H9 (cell line): ENCODE data around the gene LAMP1. TPM values are rescaled to one million over a fixed set of nuclear protein-coding genes. Genes with fewer than 3 reads are reported as not detected.

Source experiments
- DNase-seq: peaks from one replicate; pipeline ENCODE4 v3.0.0-alpha.2; 2017
- H2AFZ ChIP-seq: one replicate; pipeline ENCODE4 v1.6.1; 2013; ENCODE audit warnings: mild to moderate bottlenecking, low read length, control low read depth, moderate library complexity
- H2AK5ac ChIP-seq: 2 replicates; pipeline ENCODE4 v1.6.1; 2013; ENCODE audit warnings: low read length, control low read depth, mixed read lengths; ENCODE audit not compliant: insufficient read length
- H2BK120ac ChIP-seq: one replicate; pipeline ENCODE4 v1.6.1; 2013; ENCODE audit warnings: low read depth, mild to moderate bottlenecking, low read length, control low read depth, inconsistent platforms; ENCODE audit not compliant: poor library complexity, severe bottlenecking
- H2BK12ac ChIP-seq: 2 replicates; pipeline ENCODE4 v1.6.1; 2013; ENCODE audit warnings: low read length, control low read depth, mixed read lengths, low read depth; ENCODE audit not compliant: insufficient read length
- H2BK15ac ChIP-seq: 2 replicates; pipeline ENCODE4 v1.6.1; 2013; ENCODE audit warnings: low read depth, low read length, control low read depth
- H2BK20ac ChIP-seq: one replicate; pipeline ENCODE4 v1.6.1; 2013; ENCODE audit warnings: low read depth, mild to moderate bottlenecking, low read length, control low read depth, inconsistent platforms; ENCODE audit not compliant: poor library complexity, severe bottlenecking
- H2BK5ac ChIP-seq: 2 replicates; pipeline ENCODE4 v1.6.1; 2013; ENCODE audit warnings: low read length, control low read depth, mixed read lengths; ENCODE audit not compliant: insufficient read length
- H3K14ac ChIP-seq: 2 replicates; pipeline ENCODE4 v1.6.1; 2013; ENCODE audit warnings: low read length, control low read depth; ENCODE audit not compliant: insufficient read depth
- H3K18ac ChIP-seq: 2 replicates; pipeline ENCODE4 v1.6.1; 2013; ENCODE audit warnings: low read depth, mild to moderate bottlenecking, mixed read lengths, low read length, control low read depth; ENCODE audit not compliant: insufficient read length
- H3K23ac ChIP-seq: 2 replicates; pipeline ENCODE4 v1.6.1; 2013; ENCODE audit warnings: low read length, control low read depth, mixed read lengths, low read depth; ENCODE audit not compliant: insufficient read length
- H3K23me2 ChIP-seq: 2 replicates; pipeline ENCODE4 v1.6.1; 2013; ENCODE audit warnings: low read depth, mild to moderate bottlenecking, mixed read lengths, low read length, control low read depth; ENCODE audit not compliant: insufficient read length, poor library complexity, severe bottlenecking
- H3K27ac ChIP-seq: 2 replicates; pipeline ENCODE4 v1.5.1; 2013; ENCODE audit warnings: low read length, control low read depth, mixed read lengths, low read depth; ENCODE audit not compliant: insufficient read length
- H3K27me3 ChIP-seq: 2 replicates; pipeline ENCODE4 v1.6.1; 2013; ENCODE audit warnings: low read length, control low read depth, inconsistent platforms; ENCODE audit not compliant: insufficient read depth
- H3K4ac ChIP-seq: 2 replicates; pipeline ENCODE4 v1.6.1; 2013; ENCODE audit warnings: low read depth, mild to moderate bottlenecking, control low read depth, inconsistent platforms, low read length, moderate library complexity
- H3K4me1 ChIP-seq: 2 replicates; pipeline ENCODE4 v1.6.1; 2013; ENCODE audit warnings: low read length, control low read depth, inconsistent platforms; ENCODE audit not compliant: insufficient read depth
- H3K4me2 ChIP-seq: 2 replicates; pipeline ENCODE4 v1.6.1; 2013; ENCODE audit warnings: low read length, control low read depth, mixed read lengths; ENCODE audit not compliant: insufficient read length, insufficient read depth
- H3K56ac ChIP-seq: 2 replicates; pipeline ENCODE4 v1.6.1; 2013; ENCODE audit warnings: low read depth, mild to moderate bottlenecking, mixed read lengths, low read length, control low read depth; ENCODE audit not compliant: insufficient read length
- H3K79me1 ChIP-seq: 2 replicates; pipeline ENCODE4 v1.6.1; 2013; ENCODE audit warnings: low read depth, mild to moderate bottlenecking, moderate library complexity, low read length, control low read depth, inconsistent platforms; ENCODE audit not compliant: insufficient read depth, poor library complexity, severe bottlenecking
- H3K79me2 ChIP-seq: 2 replicates; pipeline ENCODE4 v1.6.1; 2013; ENCODE audit warnings: low read length, control low read depth, inconsistent platforms; ENCODE audit not compliant: insufficient read depth
- H3K9ac ChIP-seq: 2 replicates; pipeline ENCODE4 v1.6.1; 2013; ENCODE audit warnings: low read length, control low read depth, mixed read lengths; ENCODE audit not compliant: insufficient read length; ENCODE audit errors: extremely low read depth
- H3K9me3 ChIP-seq: one replicate; pipeline ENCODE4 v1.6.1; 2013; ENCODE audit warnings: low read depth, low read length, inconsistent platforms; ENCODE audit not compliant: control insufficient read depth
- H3T11ph ChIP-seq: one replicate; pipeline ENCODE4 v1.6.1; 2013; ENCODE audit warnings: mild to moderate bottlenecking, low read length, control low read depth, inconsistent platforms
- H4K20me1 ChIP-seq: one replicate; pipeline ENCODE4 v1.6.1; 2013; ENCODE audit not compliant: control insufficient read depth, insufficient read length, insufficient read depth
- H4K5ac ChIP-seq: 2 replicates; pipeline ENCODE4 v1.6.1; 2013; ENCODE audit warnings: low read depth, mild to moderate bottlenecking, mixed read lengths, low read length, control low read depth; ENCODE audit not compliant: insufficient read length
- H4K8ac ChIP-seq: replicated peaks from 2 replicates; pipeline ENCODE4 v1.6.1; 2013; ENCODE audit warnings: low read length, control low read depth, mixed read lengths, low read depth; ENCODE audit not compliant: insufficient read length
- H4K91ac ChIP-seq: 2 replicates; pipeline ENCODE4 v1.6.1; 2013; ENCODE audit warnings: low read depth, mild to moderate bottlenecking, moderate library complexity, mixed read lengths, low read length, control low read depth; ENCODE audit not compliant: insufficient read length
- H3K27ac Mint-ChIP-seq, 3 experiments: 2 replicates in 2 of 3; 3 replicates in 1 of 3; pipeline ENCODE4 v1.8.0; 2020 to 2021; ENCODE audit warnings: mixed read lengths in 3 of 3, mild to moderate bottlenecking in 1 of 3, moderate library complexity in 1 of 3
- H3K27me3 Mint-ChIP-seq: 2 replicates; pipeline ENCODE4 v1.8.0; 2021; ENCODE audit warnings: low read depth, mild to moderate bottlenecking, moderate library complexity, mixed read lengths
- H3K36me3 Mint-ChIP-seq, 3 experiments: 2 replicates in 2 of 3; 3 replicates in 1 of 3; pipeline ENCODE4 v1.8.0; 2020 to 2021; ENCODE audit warnings: low read depth in 3 of 3, mixed read lengths in 3 of 3; ENCODE audit not compliant: insufficient read depth in 1 of 3
- H3K4me1 Mint-ChIP-seq, 2 experiments: 2 replicates each; pipeline ENCODE4 v1.8.0; 2020; ENCODE audit warnings: mixed read lengths in 2 of 2
- H3K4me3 Mint-ChIP-seq, 2 experiments: 2 replicates in 1 of 2; 3 replicates in 1 of 2; pipeline ENCODE4 v1.8.0; 2020 to 2021; ENCODE audit warnings: mild to moderate bottlenecking in 2 of 2, mixed read lengths in 2 of 2, moderate library complexity in 1 of 2
- H3K9me3 Mint-ChIP-seq, 2 experiments: 2 replicates in 1 of 2; 3 replicates in 1 of 2; pipeline ENCODE4 v1.8.0; 2020; ENCODE audit warnings: mild to moderate bottlenecking in 2 of 2, mixed read lengths in 2 of 2, moderate library complexity in 1 of 2
- WGBS: extraction: QIAGEN DNeasy Blood & Tissue Kit; methylation state at CpG from one replicate; pipeline ENCODE4 v1.1.7; 2013; ENCODE audit warnings: missing lambda C conversion rate, low lambda C conversion rate, mixed read lengths; ENCODE audit not compliant: insufficient read length; ENCODE audit errors: extremely low coverage; 5-methylcytosine and 5-hydroxymethylcytosine counted together
- total RNA-seq: library from RNA; stranded (reverse); gene quantifications from 2 replicates; pipeline ENCODE4 v1.2.1, GENCODE V29; 2021
- TF ChIP-seq, protein P1 (sequence below): fragments of 200-600 bp; sonication (generic); conservative IDR thresholded peaks from 3 replicates; pipeline ENCODE4 v1.8.0; 2021; ENCODE audit warnings: antibody characterized with exemption, mild to moderate bottlenecking

Gene LAMP1
- total RNA-seq, 1 experiment from 2014 or later, result 131 TPM

DNA sequence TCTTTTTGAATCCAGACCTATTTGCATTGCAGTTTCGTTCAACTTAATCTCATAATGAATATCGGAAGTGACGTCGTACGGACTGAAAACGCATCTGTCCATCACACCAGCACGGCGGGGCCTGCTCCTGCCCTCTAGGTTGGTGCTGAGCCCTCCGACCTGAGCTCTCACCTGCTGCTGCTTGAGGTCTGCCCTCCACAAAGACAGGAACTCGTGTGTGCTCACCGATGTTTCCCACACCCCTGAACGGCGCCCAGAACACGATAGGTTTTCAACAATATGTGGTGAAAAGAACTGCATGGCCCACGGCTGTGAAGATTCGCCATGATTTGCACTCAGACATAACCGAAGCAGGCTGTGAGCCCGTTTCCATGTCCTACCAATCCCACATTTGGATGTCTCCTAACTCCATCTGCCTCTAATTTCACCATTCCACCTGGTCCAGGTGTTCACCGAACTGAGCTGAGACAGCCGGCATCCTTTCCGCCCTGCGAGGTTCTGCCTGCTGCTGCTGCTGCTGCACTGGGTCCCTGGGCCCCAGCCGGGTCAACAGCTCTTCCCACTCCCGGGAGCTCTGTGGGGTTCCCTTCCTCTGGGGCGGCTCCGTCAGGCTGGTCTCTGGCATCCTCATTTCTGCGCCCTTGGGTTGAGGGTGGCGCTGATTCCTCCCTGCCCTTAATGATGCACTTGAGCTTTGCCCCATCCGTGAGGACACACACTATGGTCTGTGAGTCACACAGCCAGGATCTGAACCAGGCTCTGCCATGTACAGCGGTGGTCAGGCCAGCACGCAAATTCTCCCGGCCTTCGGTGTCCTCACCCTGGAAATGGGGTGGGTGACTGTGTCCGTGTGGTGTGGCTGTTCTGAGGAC, 46.0 kb downstream of the LAMP1 start:
- Histone ChIP-seq H3K4me2 (no peak overlapping the region), H2BK12ac (no peak overlapping the region), H2BK20ac (no peak overlapping the region), H2AFZ (no peak overlapping the region), H3K56ac (no peak overlapping the region), H4K5ac (no peak overlapping the region), H2BK120ac (no peak overlapping the region), H3T11ph (no peak overlapping the region), H3K79me2 (no peaks in the 10 kb centered on the region), H3K79me1 (no peaks in the 10 kb centered on the region), H3K27me3 (no peaks in the 10 kb centered on the region), H4K91ac (no peak overlapping the region), H3K14ac (no peak overlapping the region), H3K23me2 (no peaks in the 10 kb centered on the region), H3K9me3 (no peaks in the 10 kb centered on the region), H3K27ac (no peak overlapping the region), H3K4ac (no peak overlapping the region), H3K18ac (no peak overlapping the region), H2AK5ac (no peak overlapping the region), H3K23ac (no peak overlapping the region), H2BK15ac (no peak overlapping the region), H3K4me1 (no peaks in the 10 kb centered on the region), H3K9ac (no peak overlapping the region), H4K8ac (no peak overlapping the region), H2BK5ac (no peak overlapping the region), H4K20me1 (no peaks in the 10 kb centered on the region)
- H3K27me3 Mint-ChIP-seq, result no peaks in the 10 kb centered on the region; the same call in 1 of the 2 replicates
- TF ChIP-seq, protein P1, sequence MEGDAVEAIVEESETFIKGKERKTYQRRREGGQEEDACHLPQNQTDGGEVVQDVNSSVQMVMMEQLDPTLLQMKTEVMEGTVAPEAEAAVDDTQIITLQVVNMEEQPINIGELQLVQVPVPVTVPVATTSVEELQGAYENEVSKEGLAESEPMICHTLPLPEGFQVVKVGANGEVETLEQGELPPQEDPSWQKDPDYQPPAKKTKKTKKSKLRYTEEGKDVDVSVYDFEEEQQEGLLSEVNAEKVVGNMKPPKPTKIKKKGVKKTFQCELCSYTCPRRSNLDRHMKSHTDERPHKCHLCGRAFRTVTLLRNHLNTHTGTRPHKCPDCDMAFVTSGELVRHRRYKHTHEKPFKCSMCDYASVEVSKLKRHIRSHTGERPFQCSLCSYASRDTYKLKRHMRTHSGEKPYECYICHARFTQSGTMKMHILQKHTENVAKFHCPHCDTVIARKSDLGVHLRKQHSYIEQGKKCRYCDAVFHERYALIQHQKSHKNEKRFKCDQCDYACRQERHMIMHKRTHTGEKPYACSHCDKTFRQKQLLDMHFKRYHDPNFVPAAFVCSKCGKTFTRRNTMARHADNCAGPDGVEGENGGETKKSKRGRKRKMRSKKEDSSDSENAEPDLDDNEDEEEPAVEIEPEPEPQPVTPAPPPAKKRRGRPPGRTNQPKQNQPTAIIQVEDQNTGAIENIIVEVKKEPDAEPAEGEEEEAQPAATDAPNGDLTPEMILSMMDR, result no peak
- no peak overlapping the region for H3K4me3 Mint-ChIP-seq
- WGBS, result no CpG with 5 or more reads among the region's 34 CpGs
- H3K27ac Mint-ChIP-seq, result peak overlapping the region in 2 of 3 experiments; percentile 9 to 76; a peak in 2 of 7 replicates
- H3K9me3 Mint-ChIP-seq, result peaks cover 3 to 5% of the 10 kb centered on the region in 2 experiments; a peak in 4 of 5 replicates
- peaks cover 48 to 69% (median 67%) of the 10 kb centered on the region in 3 experiments for H3K36me3 Mint-ChIP-seq
- H3K4me1 Mint-ChIP-seq, result no peaks in the 10 kb centered on the region
- no peak for DNase-seq
